ENCODE data around the gene PLEKHO2.
"Not testable (repeated sequence)": the region's sequence is repeated elsewhere in the genome, so short reads cannot be mapped to it uniquely, and the experiment has no call there.

Gene PLEKHO2, protein sequence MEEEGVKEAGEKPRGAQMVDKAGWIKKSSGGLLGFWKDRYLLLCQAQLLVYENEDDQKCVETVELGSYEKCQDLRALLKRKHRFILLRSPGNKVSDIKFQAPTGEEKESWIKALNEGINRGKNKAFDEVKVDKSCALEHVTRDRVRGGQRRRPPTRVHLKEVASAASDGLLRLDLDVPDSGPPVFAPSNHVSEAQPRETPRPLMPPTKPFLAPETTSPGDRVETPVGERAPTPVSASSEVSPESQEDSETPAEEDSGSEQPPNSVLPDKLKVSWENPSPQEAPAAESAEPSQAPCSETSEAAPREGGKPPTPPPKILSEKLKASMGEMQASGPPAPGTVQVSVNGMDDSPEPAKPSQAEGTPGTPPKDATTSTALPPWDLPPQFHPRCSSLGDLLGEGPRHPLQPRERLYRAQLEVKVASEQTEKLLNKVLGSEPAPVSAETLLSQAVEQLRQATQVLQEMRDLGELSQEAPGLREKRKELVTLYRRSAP

DNA sequence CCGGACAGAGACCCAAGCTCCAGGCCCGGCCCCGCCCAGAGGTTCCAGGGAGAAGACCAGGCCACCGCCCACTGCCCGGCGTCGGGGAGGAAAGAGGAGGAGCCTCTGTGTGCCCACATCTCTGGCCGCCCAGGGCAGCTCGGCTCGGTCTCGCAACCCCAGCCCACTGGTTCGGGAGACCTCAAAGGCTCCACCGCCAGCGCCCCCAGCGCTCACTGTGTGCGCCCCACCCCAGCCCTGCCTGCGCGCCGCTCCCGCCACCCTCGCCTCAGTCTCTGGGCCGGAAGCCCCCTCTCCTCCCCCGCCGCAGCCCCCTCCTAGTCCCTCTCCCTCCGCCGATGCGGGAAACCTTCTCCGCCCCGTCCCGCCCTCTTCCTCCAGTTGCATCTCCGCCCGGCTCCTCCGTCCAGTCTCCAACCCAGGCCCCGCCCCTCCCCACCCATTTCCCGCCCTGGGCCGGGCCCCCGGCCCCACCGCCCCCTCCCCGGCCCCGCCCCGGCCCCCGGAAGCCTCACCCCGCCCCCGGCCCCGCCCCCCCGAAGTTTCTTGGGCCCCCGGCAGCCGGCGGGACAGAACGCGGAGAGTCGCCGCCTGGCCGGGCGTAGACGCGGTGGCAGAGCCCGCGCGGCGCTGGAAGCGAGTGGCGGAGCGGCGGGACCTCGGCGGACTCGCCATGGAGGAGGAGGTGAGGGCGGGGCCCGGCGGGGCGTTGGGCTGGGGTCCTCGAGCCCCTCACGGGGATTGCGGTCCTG is at the start of gene PLEKHO2:
TSS of gene PLEKHO2 (plus strand) at position 572 of the 752 bp plus-strand sequence. CDS start at position 674, 102 bp downstream.
- DNase-seq, result peak; percentile 95 to 96

DNA sequence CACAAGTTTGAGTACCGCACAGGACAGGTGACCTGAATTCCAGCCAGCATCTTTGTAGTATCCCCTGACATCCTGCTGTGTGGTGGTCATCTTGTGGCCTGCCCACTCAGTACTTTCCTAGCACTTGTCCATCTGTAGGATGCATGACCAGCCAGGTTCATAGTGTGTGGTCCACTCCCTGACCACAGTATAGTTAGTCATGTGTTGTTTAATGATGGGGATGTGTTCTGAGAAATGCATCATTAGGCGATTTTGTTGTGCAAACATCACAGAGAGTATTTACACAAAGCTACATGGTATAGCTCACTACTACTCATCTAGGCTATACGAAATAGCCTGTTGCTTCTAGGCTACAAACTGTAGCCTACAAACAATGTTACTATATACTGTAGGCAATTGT is 49.4 kb upstream of the PLEKHO2 start:
- no peak for DNase-seq

DNA sequence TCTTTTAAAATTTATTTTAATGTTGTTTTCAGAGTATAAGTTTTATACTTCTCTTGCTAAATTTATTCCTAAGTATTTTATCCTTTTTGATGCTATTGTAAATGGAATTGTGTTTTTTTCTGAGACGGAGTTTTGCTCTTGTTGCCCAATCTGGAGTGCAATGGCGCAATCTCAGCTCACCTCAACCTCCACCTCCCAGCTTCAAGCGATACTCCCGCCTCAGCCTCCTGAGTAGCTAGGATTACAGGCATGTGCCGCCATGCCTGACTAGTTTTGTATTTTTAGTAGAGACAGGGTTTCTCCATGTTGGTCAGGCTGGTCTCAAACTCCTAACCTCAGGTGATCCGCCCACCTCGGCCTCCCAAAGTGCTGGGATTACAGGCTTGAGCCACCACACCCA is 46.4 kb upstream of the PLEKHO2 start:
- not testable (repeated sequence) for DNase-seq

DNA sequence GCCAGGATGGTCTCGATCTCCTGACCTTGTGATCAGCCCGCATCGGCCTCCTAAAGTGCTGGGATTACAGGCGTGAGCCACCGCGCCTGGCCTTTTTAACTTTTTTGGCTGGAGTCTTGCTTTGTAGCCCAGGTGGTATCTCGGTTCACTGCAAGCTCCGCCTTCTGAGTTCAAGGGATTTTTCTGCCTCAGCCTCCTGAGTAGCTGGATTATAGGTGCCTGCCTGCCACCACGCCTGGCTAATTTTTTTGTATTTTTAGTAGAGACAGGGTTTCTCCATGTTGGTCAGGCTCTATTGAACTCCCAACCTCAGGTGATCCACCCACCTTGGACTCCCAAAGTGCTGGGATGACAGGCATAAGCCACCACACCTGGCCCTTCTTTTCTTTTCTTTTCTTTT is 45.8 kb upstream of the PLEKHO2 start:
- not testable (repeated sequence) for DNase-seq

DNA sequence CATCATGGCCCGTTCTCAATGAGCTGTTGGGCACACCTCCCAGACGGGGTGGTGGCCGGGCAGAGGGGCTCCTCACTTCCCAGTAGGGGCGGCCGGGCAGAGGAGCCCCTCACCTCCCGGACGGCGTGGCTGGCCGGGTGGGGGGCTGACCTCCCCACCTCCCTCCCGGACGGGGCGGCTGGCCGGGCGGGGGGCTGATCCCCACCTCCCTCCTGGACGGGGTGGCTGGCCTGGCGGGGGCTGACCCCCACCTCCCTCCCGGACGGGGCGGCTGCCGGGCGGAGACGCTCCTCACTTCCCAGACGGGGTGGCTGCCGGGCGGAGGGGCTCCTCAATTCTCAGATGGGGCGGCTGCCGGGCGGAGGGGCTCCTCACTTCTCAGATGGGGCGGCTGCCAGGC is 42.8 kb upstream of the PLEKHO2 start:
- DNase-seq, result not testable (repeated sequence)

DNA sequence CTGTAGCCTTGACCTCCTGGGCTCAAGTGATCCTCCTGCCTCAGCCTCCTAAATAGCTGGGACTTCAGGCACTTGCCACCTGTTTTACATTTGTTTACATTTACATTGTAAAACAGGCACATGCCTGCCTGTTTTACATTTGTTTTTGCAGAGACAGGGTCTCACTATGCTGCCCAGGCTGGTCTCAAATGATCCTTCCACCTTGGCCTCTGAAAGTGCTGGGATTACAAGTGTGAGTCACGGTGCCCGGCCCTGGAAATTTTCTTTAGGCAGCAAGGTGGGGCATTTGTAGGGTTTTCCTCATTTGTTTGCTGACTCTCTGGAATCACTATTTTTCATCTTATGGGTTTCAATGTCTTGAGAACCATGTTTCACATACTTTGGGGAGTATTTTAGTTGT is 41.2 kb upstream of the PLEKHO2 start:
- no peak for DNase-seq

DNA sequence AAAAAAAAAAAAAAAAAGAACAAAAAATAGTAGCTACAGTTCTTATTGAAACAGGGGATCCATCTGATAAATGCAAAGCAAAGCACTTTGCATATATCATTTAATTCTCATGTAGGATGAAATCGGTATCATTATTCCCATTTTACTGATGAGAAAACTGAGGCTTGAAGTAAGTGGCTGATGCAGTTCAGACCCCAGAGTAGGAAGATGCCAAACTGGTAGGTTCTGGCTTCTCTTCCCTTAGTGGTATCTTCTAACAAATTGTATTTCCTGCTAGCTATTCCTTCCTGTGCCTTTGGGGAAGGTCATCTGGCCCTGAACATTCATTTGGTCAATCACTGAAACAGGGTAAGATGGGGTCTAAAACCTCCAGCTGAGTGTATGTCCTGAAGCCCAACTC is 38.2 kb upstream of the PLEKHO2 start:
- DNase-seq, result no peak

DNA sequence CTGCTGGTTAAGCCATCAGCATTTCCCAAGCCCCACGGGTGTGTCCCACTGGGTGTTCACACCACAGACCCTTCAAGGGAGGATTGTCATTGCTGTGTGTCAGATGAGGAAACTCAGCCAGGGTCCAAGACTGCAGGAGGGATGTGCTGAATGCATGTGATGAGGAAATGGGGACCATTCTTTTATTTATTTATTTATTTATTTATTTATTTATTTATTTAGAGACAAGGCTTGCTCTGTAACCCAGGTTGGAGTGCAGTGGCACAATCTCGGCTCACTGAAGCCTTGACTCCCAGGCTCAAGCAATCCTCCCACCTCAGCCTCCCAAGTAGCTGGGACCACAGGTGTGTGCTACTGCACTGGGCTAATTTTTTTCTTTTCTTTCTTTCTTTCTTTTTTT is 37.1 kb upstream of the PLEKHO2 start:
- DNase-seq, result no peak

DNA sequence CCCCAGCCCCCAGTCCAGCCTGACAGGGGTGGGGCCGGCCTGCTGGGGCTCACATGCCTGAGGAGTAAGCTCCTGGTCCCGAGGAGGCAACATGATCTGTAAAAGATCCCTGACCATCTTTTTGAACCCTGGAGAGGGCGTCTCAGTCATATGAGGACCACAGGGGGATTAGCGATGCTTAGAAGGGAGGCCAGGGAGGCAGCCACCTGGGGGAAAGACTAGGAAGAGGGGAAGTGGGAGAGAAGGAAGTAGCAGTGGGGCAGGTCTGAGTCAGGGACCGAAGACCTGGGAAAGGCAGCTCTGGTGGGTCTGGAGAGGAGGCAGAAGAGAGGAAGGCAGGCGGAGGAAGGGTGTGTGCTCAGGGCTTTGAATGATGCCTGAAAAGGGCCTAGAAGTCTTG is 35.2 kb upstream of the PLEKHO2 start:
- no peak for DNase-seq

DNA sequence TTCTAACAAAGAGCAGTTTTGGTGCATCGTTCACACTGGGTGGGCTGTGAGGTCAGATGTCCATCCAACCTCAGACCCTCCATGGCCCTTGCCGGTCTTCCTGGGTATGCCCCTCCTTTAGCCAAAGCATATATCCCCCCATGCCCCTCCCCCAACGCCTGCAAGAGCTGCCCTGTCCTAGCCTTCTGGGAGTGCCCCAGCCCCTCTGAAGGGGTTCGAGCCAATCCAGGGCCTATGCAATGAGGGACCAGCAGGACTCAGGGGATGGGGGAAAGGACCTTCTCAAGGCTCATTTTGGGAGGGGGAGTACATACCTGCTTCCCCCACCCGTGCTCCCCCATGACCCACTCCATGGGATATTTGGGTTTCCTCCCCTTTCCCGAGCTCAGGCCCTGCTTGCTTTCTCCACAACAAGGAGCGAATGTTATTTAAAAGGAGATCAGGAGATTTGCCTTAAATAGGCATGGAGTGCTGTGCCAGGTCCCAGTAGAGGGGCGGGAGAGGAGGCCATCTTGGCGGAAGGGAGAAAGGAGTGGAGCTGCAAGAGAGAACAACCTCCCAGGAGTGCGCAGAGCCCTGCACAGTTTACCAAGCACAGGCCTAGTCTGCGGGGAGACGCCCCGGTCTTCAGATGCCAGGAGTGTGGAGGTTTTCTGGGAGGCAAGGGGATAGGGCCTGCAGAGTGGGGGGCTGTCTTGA is 34.5 kb upstream of the PLEKHO2 start:
- no peak for DNase-seq

DNA sequence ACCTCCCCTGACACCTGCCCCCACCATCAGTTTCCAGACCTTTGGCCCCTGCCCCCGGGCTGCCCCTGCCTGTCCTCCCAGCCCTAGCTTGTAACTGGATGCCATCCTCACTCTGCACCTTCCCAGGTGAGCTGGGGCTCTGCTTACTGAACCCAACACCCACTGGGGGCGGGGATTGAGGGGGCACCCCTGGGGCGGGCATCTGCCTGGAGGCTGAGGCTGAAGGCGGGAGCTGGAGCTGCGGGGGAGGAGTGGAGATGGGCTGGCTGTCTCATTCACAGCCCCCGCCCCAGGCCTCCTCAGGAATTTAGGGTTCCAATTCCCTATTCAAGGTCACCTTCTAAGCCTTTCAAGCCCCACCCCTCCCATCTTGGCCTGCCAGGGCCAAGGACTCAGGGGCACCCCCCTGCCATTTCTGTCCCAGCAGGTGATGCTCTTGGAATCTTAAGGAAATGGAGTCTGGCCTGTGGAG is 33.9 kb upstream of the PLEKHO2 start:
- DNase-seq, result no peak

DNA sequence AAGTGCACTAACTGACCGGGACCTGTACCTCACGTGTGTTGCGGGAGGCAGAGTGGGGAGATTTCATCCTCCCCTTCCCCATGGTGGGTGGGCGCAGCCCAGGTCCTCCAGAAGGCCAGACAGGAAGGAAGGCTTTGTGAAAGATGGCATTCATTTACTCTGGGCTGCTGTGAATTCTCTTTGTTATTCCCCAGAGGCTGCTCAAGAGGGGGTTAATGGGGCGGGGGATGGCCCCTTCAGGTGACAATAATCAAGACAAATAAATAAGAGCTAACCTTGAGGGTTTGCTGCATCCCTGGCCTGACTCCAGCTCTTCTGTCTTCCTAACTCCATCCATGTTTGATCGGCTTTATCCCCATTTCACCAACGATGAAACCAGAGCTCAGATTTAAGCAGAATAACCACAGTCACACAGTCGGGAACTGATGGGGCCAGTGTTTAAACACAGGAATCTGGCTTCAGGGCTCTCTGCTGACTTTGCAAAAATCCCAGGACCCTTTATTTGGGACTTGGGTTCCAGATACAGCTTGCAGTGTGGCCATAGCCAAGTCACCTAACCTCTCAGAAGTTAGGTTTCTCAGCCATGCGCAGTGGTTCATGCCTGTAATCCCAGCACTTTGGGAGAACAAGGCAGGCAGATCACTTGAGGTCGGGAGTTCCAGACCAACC is 32.8 kb upstream of the PLEKHO2 start:
- DNase-seq, result no peak

DNA sequence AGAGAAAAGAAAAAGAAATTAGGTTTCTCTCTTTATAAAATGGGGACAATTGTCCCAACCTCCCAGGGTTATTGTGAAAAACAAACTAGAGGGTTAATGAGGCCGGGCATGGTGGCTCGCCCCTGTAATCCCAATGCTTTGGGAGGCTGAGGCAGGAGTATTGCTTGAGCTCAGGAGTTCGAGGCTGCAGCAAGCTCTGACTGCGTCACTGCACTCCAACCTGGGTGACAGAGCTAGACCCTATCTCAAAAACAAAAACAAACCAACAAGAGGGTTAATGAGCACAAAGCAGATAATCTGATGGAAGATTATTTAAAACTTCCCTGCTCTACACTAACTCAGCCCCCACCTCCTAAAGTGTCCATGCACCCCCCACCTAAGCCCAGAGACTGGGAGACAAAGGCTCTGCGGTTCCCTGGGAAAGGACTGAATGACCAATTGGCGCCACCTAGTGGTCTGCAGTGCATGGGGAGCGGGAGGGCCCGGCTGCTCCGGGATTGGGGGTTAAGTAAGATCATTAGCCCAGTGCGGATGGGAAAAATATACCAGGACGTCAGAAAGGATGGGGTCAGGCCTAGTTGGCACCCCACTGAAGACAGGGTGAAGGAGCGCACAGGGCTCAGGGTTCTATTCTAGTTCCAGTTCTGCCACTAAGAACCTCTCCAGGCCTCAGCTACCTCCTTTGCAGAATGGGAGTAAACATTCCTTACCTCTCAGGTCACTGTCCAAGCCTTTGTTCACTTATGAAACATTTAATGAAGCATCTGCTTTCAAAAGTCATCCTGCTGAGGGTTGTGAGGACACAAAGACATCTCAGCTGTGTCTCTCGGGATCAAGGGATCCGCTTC is 31.8 kb upstream of the PLEKHO2 start:
- peak; percentile 60 to 68 for DNase-seq

DNA sequence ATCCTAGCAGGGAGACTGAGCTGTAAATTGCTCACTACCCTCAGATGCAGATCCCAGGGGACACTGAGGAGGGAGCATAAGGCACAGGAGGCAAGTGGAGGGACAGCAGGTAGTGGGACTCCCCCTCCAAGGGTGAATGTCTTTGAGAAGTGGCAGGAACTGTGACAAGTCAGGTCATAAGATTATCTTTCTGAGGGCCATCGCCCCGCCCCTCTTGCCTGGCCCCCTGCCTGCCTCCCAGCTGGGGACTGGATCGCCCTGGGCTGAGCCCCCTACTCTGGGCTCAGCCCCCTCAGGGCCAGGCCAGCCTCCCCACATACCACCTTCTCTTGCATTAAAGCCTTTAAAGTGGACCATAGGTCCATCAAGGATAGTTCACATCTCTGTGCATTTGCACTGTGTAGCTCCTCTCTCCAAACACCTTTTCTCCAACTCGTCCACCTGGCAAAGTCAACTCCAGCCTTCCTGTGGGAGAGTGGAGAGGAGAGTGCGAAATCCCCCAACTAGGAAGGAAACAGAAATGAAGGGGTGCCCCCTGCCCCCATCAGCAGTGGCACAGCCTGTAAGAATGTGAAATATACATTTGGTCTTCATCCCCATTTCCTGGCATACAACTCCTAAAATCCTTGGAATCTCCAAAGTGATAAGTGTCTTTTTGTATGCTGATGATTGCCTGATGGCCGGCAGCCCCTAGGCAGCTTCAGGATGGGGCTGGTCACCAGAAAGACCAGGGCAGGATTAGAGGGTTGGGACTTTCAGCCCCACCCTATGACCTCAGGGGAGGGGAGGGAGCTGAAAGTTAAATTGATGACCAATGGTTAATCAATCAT is 31.0 kb upstream of the PLEKHO2 start:
- no peak for DNase-seq

DNA sequence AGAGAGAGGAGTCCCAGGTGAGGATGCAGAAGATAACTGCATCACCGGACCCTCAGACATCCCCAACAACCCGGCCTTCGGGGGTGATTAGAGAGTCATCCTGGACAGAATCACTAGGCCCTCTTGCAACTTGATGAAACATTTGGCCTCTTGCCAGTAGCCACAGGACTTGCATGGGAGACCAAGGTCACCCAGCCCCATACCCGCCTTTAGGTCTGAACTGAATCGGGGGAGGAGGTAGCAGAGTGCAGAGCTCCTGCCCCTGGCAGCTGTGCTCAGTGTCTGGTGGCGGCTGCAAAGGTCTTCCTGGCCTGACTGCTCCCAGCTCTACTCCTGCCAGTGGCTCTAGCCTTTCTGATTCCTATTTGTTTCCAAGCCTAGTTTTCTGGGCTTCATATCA is 28.6 kb upstream of the PLEKHO2 start:
- no peak for DNase-seq

DNA sequence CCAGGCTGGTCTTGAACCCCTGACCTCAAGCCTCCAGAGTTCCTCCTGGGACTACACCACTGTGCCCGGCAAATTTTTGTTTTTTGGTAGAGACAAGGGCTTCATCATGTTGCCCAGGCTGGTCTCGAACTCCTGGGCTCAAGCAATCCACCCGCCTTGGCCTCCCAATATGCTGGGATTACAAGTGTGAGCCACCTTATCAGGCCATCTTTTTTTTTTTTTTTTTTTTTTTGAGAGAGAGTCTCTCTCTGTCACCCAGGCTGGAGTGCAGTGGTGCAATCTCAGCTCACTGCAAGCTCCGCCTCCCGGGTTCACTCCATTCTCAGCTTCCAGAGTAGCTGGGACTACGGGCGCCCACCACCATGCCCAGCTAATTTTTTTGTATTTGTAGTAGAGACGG is 27.4 kb upstream of the PLEKHO2 start:
- not testable (repeated sequence) for DNase-seq

DNA sequence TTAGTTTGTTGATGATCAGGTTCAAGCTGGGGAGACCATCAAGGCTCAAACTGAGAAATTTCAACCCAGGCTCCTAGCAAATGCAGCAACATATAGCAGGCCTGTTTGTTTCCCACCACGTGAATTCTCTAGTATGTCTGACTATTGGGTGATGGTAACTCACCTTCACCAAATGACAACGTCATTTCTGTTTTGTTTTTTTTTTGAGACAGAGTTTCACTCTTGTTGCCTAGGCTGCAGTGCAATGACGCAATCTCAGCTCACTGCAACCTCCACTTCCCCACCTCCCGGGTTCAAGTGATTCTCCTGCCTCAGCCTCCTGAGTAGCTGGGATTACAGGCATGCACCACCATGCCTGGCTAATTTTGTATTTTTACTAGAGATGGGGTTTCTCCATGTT is 26.8 kb upstream of the PLEKHO2 start:
- not testable (repeated sequence) for DNase-seq

DNA sequence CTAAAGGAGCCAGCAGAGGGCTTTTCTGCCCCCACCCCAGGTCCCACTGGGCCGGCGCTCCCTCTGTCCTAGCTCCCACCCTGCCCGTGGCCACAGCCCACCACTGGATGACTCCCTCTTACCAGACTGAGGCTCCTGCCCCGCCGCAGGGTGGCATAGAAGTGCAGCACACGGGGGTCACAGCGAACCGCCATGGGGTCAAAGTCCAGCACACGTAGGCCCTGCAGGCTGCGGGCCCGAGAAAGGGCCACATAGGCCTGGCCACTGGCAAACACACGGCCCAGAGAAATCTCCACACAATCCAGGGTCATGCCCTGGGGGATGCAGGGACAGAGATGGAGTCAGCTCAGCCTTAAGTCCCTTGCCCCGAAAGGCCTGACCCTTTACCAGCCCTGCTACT is 25.3 kb upstream of the PLEKHO2 start:
- DNase-seq, result no peak

DNA sequence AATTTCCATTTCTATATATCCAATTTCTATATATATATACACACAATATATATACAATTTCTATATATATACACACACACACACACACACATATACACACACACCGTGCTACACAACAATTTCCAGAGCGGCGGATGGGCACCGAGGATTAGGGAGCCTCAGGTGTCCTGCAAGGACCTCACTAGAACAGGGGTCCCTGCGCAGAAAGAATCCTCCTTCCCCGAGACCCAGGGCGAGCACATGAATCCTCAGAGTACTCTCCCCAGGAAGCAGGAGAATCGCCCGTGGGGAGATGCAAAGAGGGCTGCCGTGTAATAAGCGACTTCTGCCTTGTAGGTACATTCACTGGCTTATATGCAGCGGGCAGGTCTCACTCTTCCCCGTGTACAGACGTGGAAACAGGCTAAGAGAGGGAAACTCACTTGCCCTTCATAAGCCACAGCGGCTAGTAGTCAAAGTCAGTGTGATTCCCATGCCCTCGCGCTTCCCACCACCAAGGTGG is 16.7 kb upstream of the PLEKHO2 start:
- DNase-seq, result no peak
